Measurements from ENCODE around the gene ANO1. TPM values are rescaled to one million over a fixed set of nuclear protein-coding genes. Genes with fewer than 3 reads are reported as not detected.

Gene ANO1
- total RNA-seq, 1 experiment from 2014 or later, result 10.9 TPM

DNA sequence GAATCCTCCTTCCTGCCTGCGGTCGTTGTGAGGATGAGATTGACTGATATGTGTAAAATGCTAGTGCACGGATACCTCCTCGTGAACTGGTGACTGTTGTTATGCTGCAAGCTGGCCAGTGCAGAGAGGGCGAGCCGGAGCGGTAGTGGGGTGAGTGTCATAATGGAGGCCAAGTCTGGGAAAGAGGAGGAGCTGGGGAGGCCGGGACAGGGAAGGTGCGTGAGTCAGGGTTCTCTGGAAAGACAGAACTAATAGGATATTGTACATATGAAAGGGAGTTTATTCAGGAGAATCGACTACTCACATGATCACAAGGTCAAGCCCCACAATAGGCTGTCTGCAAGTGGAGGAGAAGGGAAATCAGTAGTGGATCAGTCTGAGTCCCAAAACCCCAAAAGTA is 68.2 kb downstream of the ANO1 start:
- Histone ChIP-seq H3K9ac (ENCODE audit: extremely low read depth, insufficient read length, low read length) (no peak overlapping the region), H3K27ac (ENCODE audit: insufficient read length, low read depth, low read length) (no peak overlapping the region), H3K14ac (ENCODE audit: insufficient read depth, low read length) (no peak overlapping the region), H3K27me3 (ENCODE audit: insufficient read depth, low read length) (no peaks in the 10 kb centered on the region; the same call in 1 of the 2 replicates), H3K79me1 (ENCODE audit: insufficient read depth, low read depth, low read length, poor library complexity, severe bottlenecking) (no peaks in the 10 kb centered on the region), H2AK5ac (ENCODE audit: insufficient read length, low read length) (no peak overlapping the region), H3K23me2 (ENCODE audit: insufficient read length, low read depth, low read length, poor library complexity, severe bottlenecking) (no peaks in the 10 kb centered on the region), H3K18ac (ENCODE audit: insufficient read length, low read depth, low read length) (no peak overlapping the region), H3K79me2 (ENCODE audit: insufficient read depth, low read length) (no peaks in the 10 kb centered on the region), H4K5ac (ENCODE audit: insufficient read length, low read depth, low read length) (no peak overlapping the region), H2AFZ (ENCODE audit: low read length) (no peak overlapping the region), H3K56ac (ENCODE audit: insufficient read length, low read depth, low read length) (no peak overlapping the region), H3T11ph (ENCODE audit: low read length) (no peak overlapping the region), H4K8ac (replicated peaks; ENCODE audit: insufficient read length, low read depth, low read length) (no peak overlapping the region), H2BK120ac (ENCODE audit: low read depth, low read length, poor library complexity, severe bottlenecking) (no peak overlapping the region), H2BK15ac (ENCODE audit: low read depth, low read length) (no peak overlapping the region), H3K4me1 (ENCODE audit: insufficient read depth, low read length) (peaks cover 4% of the 10 kb centered on the region; the same call in 1 of the 2 replicates), H3K9me3 (ENCODE audit: control insufficient read depth, low read depth, low read length) (no peaks in the 10 kb centered on the region), H2BK12ac (ENCODE audit: insufficient read length, low read depth, low read length) (no peak overlapping the region), H4K91ac (ENCODE audit: insufficient read length, low read depth, low read length) (no peak overlapping the region), H3K4ac (ENCODE audit: low read depth, low read length) (no peak overlapping the region), H3K4me2 (ENCODE audit: insufficient read depth, insufficient read length, low read length) (no peak overlapping the region), H2BK20ac (ENCODE audit: low read depth, low read length, poor library complexity, severe bottlenecking) (no peak overlapping the region), H2BK5ac (ENCODE audit: insufficient read length, low read length) (no peak overlapping the region), H3K23ac (ENCODE audit: insufficient read length, low read depth, low read length) (no peak overlapping the region), H4K20me1 (ENCODE audit: control insufficient read depth, insufficient read depth, insufficient read length) (no peaks in the 10 kb centered on the region)
- peaks cover 49 to 59% of the 10 kb centered on the region in 2 experiments for H3K4me1 Mint-ChIP-seq
- DNase-seq, result no peak
- H3K27me3 Mint-ChIP-seq (ENCODE audit: low read depth), result peaks cover 42% of the 10 kb centered on the region
- no CpG with 5 or more reads among the region's 10 CpGs for WGBS (ENCODE audit: extremely low coverage, insufficient read length, low lambda C conversion rate)
- TF ChIP-seq, protein P1, sequence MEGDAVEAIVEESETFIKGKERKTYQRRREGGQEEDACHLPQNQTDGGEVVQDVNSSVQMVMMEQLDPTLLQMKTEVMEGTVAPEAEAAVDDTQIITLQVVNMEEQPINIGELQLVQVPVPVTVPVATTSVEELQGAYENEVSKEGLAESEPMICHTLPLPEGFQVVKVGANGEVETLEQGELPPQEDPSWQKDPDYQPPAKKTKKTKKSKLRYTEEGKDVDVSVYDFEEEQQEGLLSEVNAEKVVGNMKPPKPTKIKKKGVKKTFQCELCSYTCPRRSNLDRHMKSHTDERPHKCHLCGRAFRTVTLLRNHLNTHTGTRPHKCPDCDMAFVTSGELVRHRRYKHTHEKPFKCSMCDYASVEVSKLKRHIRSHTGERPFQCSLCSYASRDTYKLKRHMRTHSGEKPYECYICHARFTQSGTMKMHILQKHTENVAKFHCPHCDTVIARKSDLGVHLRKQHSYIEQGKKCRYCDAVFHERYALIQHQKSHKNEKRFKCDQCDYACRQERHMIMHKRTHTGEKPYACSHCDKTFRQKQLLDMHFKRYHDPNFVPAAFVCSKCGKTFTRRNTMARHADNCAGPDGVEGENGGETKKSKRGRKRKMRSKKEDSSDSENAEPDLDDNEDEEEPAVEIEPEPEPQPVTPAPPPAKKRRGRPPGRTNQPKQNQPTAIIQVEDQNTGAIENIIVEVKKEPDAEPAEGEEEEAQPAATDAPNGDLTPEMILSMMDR (conservative IDR thresholded peaks at IDR 0.05), result no peak
- no peaks in the 10 kb centered on the region for H3K36me3 Mint-ChIP-seq (ENCODE audit: insufficient read depth in 1 of 3, low read depth in 3 of 3)
- no peak overlapping the region for H3K27ac Mint-ChIP-seq
- H3K4me3 Mint-ChIP-seq, result no peak overlapping the region
- no peaks in the 10 kb centered on the region; a peak in 1 of 5 replicates for H3K9me3 Mint-ChIP-seq

All from H9 (cell line).